LoVo (cell line): Measurements from ENCODE around the gene NIPAL1.

Experiments used
- DNase-seq: peaks from one replicate; pipeline ENCODE4 v3.0.0-alpha.2; 2016; ENCODE audit warnings: low spot score

Gene NIPAL1

GRCh38 chr4:48065587-48066052 lies 49.0 kb downstream of the NIPAL1 start:
- DNase-seq: no peak

GRCh38 chr4:48067536-48067935 lies 51.0 kb downstream of the NIPAL1 start:
- DNase-seq: no peak

GRCh38 chr4:48068182-48068581 lies 51.6 kb downstream of the NIPAL1 start:
- DNase-seq: no peak

- DNase-seq: no peak
Observed at GRCh38 chr4:48069026-48069425, 52.5 kb downstream of the NIPAL1 start.

GRCh38 chr4:48071191-48071590 lies 54.6 kb downstream of the NIPAL1 start:
- DNase-seq: no peak

GRCh38 chr4:48073567-48074103 lies 57.1 kb downstream of the NIPAL1 start:
- no peak for DNase-seq

- DNase-seq: no peak
Observed at GRCh38 chr4:48074657-48075056, 58.1 kb downstream of the NIPAL1 start.

GRCh38 chr4:48078425-48078824 lies 61.9 kb downstream of the NIPAL1 start:
- DNase-seq: no peak

- DNase-seq: no peak
Observed at GRCh38 chr4:48078862-48079655, 62.5 kb downstream of the NIPAL1 start.

- peak; percentile 75 for DNase-seq
Observed at GRCh38 chr4:48079972-48080391, 63.4 kb downstream of the NIPAL1 start.

GRCh38 chr4:48081196-48081595 lies 64.6 kb downstream of the NIPAL1 start:
- DNase-seq: no peak

- DNase-seq: no peak
Observed at GRCh38 chr4:48082956-48083355, 66.4 kb downstream of the NIPAL1 start.

- no peak for DNase-seq
Observed at GRCh38 chr4:48085821-48086589, 69.4 kb downstream of the NIPAL1 start.
